Liver (tissue), 9 donors: Measurements from ENCODE around the gene DDX24. TPM values are rescaled to one million over a fixed set of nuclear protein-coding genes. Genes with fewer than 3 reads are reported as not detected.

Experiments
- DNase-seq: peaks from one replicate; pipeline ENCODE4 v3.0.0-alpha.2; 2017; ENCODE audit warnings: low spot score
- H3K27ac ChIP-seq, 2 donors: one replicate each; pipeline ENCODE4 v1.7.0; 2013; ENCODE audit warnings: inconsistent platforms in 2 of 2, low read length in 2 of 2, control low read depth in 1 of 2, low read depth in 1 of 2, mild to moderate bottlenecking in 1 of 2
- H3K27me3 ChIP-seq, 4 donors: one replicate each; pipeline versions ENCODE4 v1.6.1 to v1.7.0; 2013; ENCODE audit warnings: low read length in 3 of 4, inconsistent platforms in 1 of 4, mild to moderate bottlenecking in 1 of 4, moderate library complexity in 1 of 4; ENCODE audit not compliant: control insufficient read depth in 4 of 4, insufficient read depth in 4 of 4
- H3K36me3 ChIP-seq, 4 donors: one replicate each; pipeline versions ENCODE4 v1.6.1 to v1.7.0; 2013; ENCODE audit warnings: low read length in 3 of 4, mild to moderate bottlenecking in 3 of 4, low read depth in 1 of 4, moderate library complexity in 1 of 4; ENCODE audit not compliant: control insufficient read depth in 4 of 4, insufficient read depth in 3 of 4
- H3K4me1 ChIP-seq, 4 donors: one replicate each; pipeline versions ENCODE4 v1.6.1 to v1.7.0; 2013; ENCODE audit warnings: low read length in 3 of 4, mild to moderate bottlenecking in 3 of 4, moderate library complexity in 1 of 4; ENCODE audit not compliant: control insufficient read depth in 4 of 4, insufficient read depth in 4 of 4
- H3K4me3 ChIP-seq, 3 donors: one replicate each; pipeline versions ENCODE4 v1.6.1 to v1.7.0; 2013; ENCODE audit warnings: low read length in 3 of 3, control low read depth in 1 of 3, low read depth in 1 of 3, mild to moderate bottlenecking in 1 of 3
- H3K9ac ChIP-seq, 2 donors: one replicate each; pipeline ENCODE4 v1.7.0; 2013; ENCODE audit warnings: low read length in 2 of 2, mild to moderate bottlenecking in 2 of 2, moderate library complexity in 2 of 2, control low read depth in 1 of 2, low read depth in 1 of 2
- H3K9me3 ChIP-seq, 4 donors: one replicate each; pipeline versions ENCODE4 v1.6.1 to v1.7.0; 2013; ENCODE audit warnings: low read length in 3 of 4; ENCODE audit not compliant: control insufficient read depth in 4 of 4
- ATF3 ChIP-seq: IDR thresholded peaks from 2 replicates; pipeline ENCODE4 v1.6.1; 2016; ENCODE audit warnings: antibody characterized with exemption
- CTCF ChIP-seq: fragments of 150-350 bp; IDR thresholded peaks from 2 replicates; pipeline ENCODE4 v1.5.1; 2017; ENCODE audit warnings: improper control_type of control experiment, low read depth, low read length; ENCODE audit not compliant: missing input control
- EGR1 ChIP-seq, 2 donors: IDR thresholded peaks; 2 replicates each; pipeline ENCODE4 v1.6.1; 2016 to 2018; ENCODE audit warnings: antibody characterized with exemption in 2 of 2, low read depth in 2 of 2
- FOXA1 ChIP-seq: IDR thresholded peaks from 2 replicates; pipeline ENCODE4 v1.6.1; 2016; ENCODE audit warnings: antibody characterized with exemption
- FOXA2 ChIP-seq: IDR thresholded peaks from 2 replicates; pipeline ENCODE4 v1.6.1; 2016; ENCODE audit warnings: antibody characterized with exemption
- GABPA ChIP-seq, 2 donors: IDR thresholded peaks in 1 of 2; conservative IDR thresholded peaks in 1 of 2; 2 replicates each; pipeline ENCODE4 v1.6.1; 2016; ENCODE audit warnings: antibody characterized with exemption in 2 of 2, mild to moderate bottlenecking in 1 of 2, moderate library complexity in 1 of 2
- HNF4A ChIP-seq, 2 donors: conservative IDR thresholded peaks; 2 replicates each; pipeline ENCODE4 v1.6.1; 2016; ENCODE audit warnings: antibody characterized with exemption in 2 of 2, mild to moderate bottlenecking in 2 of 2
- HNF4G ChIP-seq: IDR thresholded peaks from 2 replicates; pipeline ENCODE4 v1.6.1; 2016; ENCODE audit warnings: antibody characterized with exemption
- JUND ChIP-seq, 2 donors: IDR thresholded peaks; 2 replicates each; pipeline ENCODE4 v1.6.1; 2016; ENCODE audit warnings: antibody characterized with exemption in 2 of 2
- MAX ChIP-seq: IDR thresholded peaks from 2 replicates; pipeline ENCODE4 v1.6.1; 2016; ENCODE audit warnings: antibody characterized with exemption
- RAD21 ChIP-seq, 2 donors: IDR thresholded peaks; 2 replicates each; pipeline ENCODE4 v1.6.1; 2016; ENCODE audit warnings: antibody characterized with exemption in 2 of 2, mild to moderate bottlenecking in 2 of 2
- REST ChIP-seq: IDR thresholded peaks from 2 replicates; pipeline ENCODE4 v1.6.1; 2016; ENCODE audit warnings: antibody characterized with exemption, mild to moderate bottlenecking
- RXRA ChIP-seq, 2 donors: IDR thresholded peaks; 2 replicates each; pipeline ENCODE4 v1.6.1; 2017 to 2018; ENCODE audit warnings: antibody characterized with exemption in 2 of 2, mild to moderate bottlenecking in 1 of 2
- SP1 ChIP-seq: IDR thresholded peaks from 2 replicates; pipeline ENCODE4 v1.6.1; 2018; ENCODE audit warnings: antibody characterized with exemption, mild to moderate bottlenecking
- TAF1 ChIP-seq: conservative IDR thresholded peaks from 2 replicates; pipeline ENCODE4 v1.6.1; 2016; ENCODE audit warnings: antibody characterized with exemption, mild to moderate bottlenecking
- YY1 ChIP-seq: IDR thresholded peaks from 2 replicates; pipeline ENCODE4 v1.6.1; 2016; ENCODE audit warnings: antibody characterized with exemption, mild to moderate bottlenecking
- ZBTB33 ChIP-seq: IDR thresholded peaks from 2 replicates; pipeline ENCODE4 v1.6.1; 2016; ENCODE audit warnings: antibody characterized with exemption
- WGBS: extraction: QIAGEN DNeasy Blood & Tissue Kit; methylation state at CpG from one replicate; pipeline ENCODE4 v1.1.7; 2013; 5-methylcytosine and 5-hydroxymethylcytosine counted together
- polyA plus RNA-seq, 2 donors: library from polyadenylated mRNA; stranded (reverse) in 1 of 2; unstranded in 1 of 2; fragments of 200-250 nt in 1 of 2; fragments of >200 nt in 1 of 2; fragmentation: Nextera tagmentation in 1 of 2; extraction: Ambion mirVana in 1 of 2; gene quantifications; one replicate each; pipeline versions ENCODE4 v1.2.1 to v1.2.3, GENCODE V29; 2013 to 2015
- total RNA-seq, 2 donors: library from RNA; depleted of rRNA; stranded (reverse); fragments of >200 nt; gene quantifications; one replicate each; pipeline ENCODE4 v1.2.3, GENCODE V29; 2014
- donor health status: healthy.
- donor health status: healthy.
- donor health status: healthy.
- donor health status: healthy.
- donor health status: healthy.

Gene DDX24
- total and polyA plus RNA-seq, 4 donors = 33.8 to 59.7 (median 47.8) TPM

GRCh38 chr14:94010625-94011024 lies 70.4 kb downstream of the DDX24 start:
- no peak for TF ChIP-seq RXRA (IDR thresholded peaks at IDR 0.05)
- TF ChIP-seq HNF4G = no peak
- TF ChIP-seq FOXA1 = no peak
- no peak for TF ChIP-seq JUND (IDR thresholded peaks at IDR 0.05)
- TF ChIP-seq ZBTB33 = no peak
- TF ChIP-seq EGR1 (IDR thresholded peaks at IDR 0.05; ENCODE audit: low read depth in 2 of 2) = no peak
- no peak for TF ChIP-seq REST
- no peak for TF ChIP-seq SP1
- no peak for TF ChIP-seq MAX
- no peak for TF ChIP-seq YY1
- TF ChIP-seq ATF3 = no peak
- TF ChIP-seq HNF4A (conservative IDR thresholded peaks at IDR 0.05) = no peak
- no peak for TF ChIP-seq TAF1
- no peak for TF ChIP-seq CTCF
- no peak for TF ChIP-seq GABPA (IDR thresholded peaks at IDR 0.05 in 1 of 2, conservative IDR thresholded peaks at IDR 0.05 in 1 of 2)
- TF ChIP-seq RAD21 (IDR thresholded peaks at IDR 0.05) = no peak
- no peak overlapping the region for H3K4me3 ChIP-seq
- no peaks in the 10 kb centered on the region for H3K36me3 ChIP-seq
- no peaks in the 10 kb centered on the region for H3K9me3 ChIP-seq
- WGBS = 87% methylated on average over 6 of the region's 6 CpGs
- H3K27ac ChIP-seq = no peak overlapping the region
- H3K9ac ChIP-seq = no peak overlapping the region
- H3K4me1 ChIP-seq = no peaks in the 10 kb centered on the region
- H3K27me3 ChIP-seq = no peaks in the 10 kb centered on the region
- no peak for DNase-seq

- no peaks in the 10 kb centered on the region for H3K36me3 ChIP-seq
- 65% methylated on average over 4 of the region's 4 CpGs for WGBS
- H3K27ac ChIP-seq = no peak overlapping the region
- H3K4me3 ChIP-seq = no peak overlapping the region
- H3K9me3 ChIP-seq = no peaks in the 10 kb centered on the region
- H3K9ac ChIP-seq = no peak overlapping the region
- no peaks in the 10 kb centered on the region for H3K4me1 ChIP-seq
- H3K27me3 ChIP-seq = no peaks in the 10 kb centered on the region
- DNase-seq = no peak
- no peak for TF ChIP-seq ZBTB33
- no peak for TF ChIP-seq CTCF
- no peak for TF ChIP-seq FOXA2
- no peak for TF ChIP-seq GABPA (IDR thresholded peaks at IDR 0.05 in 1 of 2, conservative IDR thresholded peaks at IDR 0.05 in 1 of 2)
- TF ChIP-seq MAX = no peak
- TF ChIP-seq TAF1 = no peak
These were observed 71.2 kb downstream of the DDX24 start for GRCh38 chr14:94009767-94010166.
